CD4-positive, alpha-beta T cell treated with Interleukin-17A for 1 hour (primary cell): ENCODE measurements around the gene HRAS.

Source experiments
- DNase-seq: peaks from one replicate; pipeline ENCODE4 v3.0.0-alpha.2; 2020

The HRAS gene

DNA sequence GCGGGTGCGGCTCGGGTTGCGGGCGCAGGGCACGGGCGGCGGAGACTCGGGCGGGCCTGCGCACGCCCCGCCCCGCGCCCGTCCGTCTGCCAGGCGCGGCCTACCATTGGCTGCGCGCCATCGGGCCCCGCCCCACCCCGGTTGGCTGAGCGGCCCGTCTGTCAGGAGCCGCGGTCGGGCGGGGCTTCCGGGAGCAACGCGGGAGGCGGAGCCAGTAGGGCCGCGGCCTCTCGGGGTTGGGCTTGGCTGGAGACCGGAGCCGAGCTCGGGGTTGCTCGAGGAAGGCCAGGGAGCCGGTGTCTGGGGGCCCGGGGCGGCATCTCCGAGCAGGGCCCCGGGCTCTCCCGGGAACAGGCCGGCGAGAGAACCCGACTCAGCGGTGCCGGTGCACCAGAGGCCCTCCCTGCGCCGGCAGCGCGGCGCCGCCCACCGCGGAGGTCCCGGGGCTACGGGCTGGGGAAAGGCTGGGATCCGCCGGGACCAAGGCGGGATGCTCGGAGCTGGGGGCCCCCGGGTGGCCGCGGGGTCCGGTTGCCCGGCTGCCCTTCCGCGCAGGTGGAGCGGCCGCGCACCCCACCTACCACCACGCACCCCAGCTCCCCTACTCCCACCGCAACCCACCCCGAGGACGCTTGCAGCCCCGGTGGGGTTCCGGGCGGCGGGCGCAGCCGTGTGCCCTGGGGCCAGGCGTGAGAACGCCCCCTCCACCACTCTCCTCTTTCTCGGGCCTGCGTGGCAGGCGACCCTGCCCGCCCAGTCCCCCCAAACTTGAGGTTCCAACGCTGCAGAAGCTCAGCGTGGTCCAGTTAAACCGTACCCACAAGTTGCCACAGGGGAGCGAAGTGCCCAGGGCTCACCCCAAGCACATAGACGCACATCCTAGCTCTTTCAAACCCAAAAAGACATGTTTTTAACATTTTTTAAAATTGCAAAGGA lies at the start of gene HRAS:
Gene HRAS (minus strand): TSS at position 58 of the 936 bp plus-strand sequence.
- peak; percentile 95 for DNase-seq

GRCh38 chr11:584287-584686 lies 48.9 kb upstream of the HRAS start:
- DNase-seq = no peak

GRCh38 chr11:581752-582151 lies 46.4 kb upstream of the HRAS start:
- no peak for DNase-seq

GRCh38 chr11:581342-581741 lies 46.0 kb upstream of the HRAS start:
- no peak for DNase-seq

DNA sequence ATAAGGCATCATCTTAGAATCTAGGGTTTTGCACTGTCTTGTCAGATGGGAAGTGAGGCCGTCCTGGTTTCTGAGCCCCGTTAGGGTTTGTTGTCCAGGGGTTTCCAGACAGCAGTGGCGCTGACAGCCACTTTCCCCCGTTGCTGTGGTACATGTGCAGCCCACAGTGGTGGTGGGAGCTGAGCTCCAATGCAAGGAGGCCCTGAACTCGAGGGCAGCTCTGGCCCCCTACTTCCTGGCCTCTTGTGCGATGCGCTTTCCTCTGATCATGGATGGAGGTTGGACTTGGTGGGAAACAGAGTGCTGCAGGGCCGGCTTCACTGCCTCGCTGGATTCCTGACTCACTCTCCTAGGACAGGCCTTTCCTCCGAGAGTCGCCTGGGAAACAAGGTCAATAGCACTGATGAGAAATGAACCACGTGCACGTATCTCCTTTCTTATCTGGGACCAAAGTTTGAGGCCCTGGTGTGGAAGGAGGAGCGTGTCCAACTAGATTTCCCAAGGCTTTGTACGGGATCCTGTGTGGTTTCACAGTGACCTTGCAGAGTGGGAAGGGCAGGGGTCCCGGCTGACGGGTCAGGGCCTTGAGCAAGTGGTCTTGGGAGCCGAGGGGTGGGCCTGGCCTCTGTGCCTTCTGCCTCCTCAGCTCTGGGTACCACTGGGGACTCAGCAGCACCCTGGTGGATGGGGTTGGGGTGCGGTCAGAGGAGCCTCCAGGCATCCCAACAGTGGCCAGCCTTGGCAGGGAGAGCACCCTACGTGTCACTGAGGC lies 44.6 kb upstream of the HRAS start:
- no peak for DNase-seq

DNA sequence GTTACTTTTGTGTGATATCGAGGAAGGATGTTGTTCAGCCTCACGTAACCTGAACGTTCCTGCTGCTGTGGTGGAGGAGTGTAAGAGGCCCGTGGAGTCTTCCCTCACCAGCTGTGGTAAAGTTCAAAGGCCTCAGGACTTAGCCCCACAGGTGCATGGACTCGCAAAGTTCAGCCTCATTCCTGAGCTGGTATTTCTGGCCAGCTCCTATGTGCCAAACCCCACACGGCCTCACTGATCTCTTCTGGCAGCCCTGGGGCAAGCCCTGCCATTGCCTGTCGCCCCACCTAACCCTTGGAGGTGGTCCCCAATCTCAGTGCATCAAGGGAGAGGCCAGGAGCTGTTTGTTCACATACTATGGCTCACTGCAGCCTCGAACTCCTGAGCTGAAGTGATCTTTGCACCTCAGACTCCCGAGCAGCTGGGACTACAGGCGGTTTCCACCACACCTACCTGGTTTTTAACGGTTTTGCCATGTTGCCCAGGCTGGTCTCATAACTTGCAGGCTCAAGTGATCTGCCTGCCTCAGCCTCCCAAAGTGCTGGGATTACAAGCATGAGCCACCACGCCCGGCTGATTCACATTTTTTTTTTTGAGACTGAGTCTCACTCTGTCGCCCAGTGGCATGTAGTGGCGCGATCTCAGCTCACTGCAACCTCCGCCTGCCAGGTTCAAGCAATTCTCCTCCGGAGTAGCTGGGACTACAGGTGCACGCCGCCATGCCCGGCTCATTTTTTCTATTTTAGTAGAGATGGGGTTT lies 43.1 kb upstream of the HRAS start:
- no peak for DNase-seq

DNA sequence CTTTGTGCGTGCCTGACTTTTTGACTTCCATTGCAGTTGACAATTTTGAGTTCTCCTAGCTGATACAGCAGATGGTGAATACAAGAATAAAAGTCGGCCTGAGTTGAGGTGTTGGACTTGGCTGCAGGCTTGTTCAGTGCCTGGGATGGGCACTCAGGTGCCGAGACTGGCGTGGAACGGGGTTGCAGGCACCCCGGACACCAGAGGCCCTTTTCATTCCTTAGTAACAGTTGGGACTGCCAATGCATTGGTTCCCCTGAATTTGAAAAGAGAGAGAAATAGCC lies 42.2 kb upstream of the HRAS start:
- no peak for DNase-seq

- DNase-seq = no peak
Observed at GRCh38 chr11:576811-577610, 41.6 kb upstream of the HRAS start.

DNA sequence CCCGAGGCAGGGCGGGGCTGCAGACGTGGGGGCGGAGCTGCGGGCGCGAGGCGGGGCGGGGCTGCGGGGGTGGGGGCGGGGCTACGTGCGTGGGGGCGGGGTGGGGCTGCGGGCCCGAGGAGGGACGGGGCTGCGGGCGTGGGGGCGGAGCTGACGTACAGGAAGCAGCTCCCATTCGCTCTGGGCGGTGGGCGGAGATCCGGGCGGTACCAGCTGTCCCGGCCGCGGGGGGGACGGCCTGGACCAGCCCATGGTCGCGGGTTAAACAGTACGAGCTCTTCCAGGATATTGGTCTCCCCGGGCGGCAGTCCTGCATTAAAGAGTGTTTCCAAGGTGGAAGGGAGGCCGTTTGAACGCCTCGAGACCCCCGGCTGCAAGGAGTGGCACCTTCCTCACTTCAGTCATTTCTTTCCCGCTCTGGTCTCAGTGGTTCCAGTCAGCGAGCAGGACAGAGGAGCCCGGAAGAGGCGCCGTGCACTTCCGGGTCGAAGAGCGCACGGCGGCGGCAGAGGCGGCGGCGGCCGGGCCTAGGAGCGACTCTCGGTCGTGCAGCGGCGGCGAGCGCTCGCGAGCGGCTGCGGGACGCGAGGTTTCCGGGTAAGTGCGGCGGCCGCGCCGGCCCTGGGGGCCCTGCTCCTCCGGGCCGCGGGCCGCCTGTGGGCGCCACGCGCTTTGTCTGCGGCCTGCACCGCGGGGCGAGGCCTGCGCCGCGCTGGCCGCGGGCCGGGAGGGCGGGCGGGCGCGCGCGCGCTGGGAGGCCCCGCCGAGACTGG lies 40.8 kb upstream of the HRAS start, which contains the start of gene PHRF1:
Gene PHRF1 (plus strand): TSS at position 475 of the 773 bp plus-strand sequence. CDS start 5,043 bp downstream, outside the sequence.
- peak; percentile 96 for DNase-seq

DNA sequence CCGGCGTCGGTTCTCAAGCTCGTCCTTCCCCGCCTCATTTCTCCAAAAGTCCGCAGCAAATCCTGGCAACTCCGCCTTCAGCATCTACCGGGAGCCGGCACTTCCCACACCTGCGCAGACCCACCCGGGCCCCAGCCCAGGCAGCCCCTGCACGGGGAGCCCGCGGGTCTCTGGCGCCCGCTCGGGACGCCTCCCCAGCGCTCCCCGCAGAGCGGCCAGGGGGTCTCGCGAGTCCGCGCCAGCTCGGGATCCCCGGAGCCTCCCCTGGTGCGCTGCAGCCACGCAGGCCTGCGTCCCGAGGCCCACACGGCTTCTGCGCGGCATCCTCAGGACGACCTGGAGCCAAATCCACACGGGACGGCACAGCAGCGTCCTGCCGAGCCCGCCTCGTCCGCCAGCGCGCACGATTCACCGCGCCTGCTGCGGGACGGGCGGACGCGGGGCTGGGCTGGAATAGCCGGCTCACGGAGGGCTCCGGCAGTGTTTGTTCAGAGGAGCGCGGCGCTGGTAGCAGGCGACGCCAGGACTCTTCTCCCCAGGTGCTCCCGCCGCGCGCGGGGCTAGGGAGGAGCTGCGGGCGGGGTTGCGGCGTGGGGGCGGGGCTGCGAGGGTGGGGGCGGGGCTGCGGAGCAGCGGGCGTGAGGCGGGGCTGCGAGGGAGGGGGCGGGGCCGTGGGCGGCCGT lies 40.1 kb upstream of the HRAS start:
- DNase-seq = no peak

DNA sequence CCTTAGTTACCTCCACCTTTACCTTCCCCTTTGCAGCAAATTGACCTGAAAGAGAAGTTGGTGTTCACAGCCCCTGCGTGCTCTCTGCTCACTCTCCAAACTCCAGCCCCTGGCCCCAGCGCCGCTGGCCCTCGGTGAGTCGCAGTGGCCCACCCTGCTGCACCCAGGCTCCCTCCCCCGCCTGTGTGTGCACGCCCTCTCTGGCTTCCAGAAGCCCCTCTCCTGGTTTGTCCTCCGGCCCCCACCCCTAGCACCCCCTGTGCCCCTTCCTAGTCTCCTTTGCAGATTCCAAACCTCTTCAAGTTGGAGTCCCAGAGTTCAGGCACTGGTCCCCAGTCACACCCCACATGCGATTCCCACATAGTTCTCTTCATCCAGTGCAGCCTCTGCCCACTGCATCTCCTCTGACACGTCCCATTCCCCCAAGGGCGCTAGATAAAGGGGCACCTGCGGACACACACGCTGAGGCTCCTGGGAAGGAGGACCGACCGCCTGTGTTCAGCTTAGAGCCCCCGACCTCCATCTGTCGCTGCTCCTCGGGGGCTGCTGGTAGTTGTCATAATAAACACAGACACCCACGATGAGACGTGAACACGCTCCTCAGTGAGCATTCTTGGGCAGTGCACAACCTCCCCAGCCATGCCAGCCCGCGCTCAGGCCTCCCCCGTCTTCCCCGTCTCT lies 39.4 kb upstream of the HRAS start:
- DNase-seq = peak; percentile 7

DNA sequence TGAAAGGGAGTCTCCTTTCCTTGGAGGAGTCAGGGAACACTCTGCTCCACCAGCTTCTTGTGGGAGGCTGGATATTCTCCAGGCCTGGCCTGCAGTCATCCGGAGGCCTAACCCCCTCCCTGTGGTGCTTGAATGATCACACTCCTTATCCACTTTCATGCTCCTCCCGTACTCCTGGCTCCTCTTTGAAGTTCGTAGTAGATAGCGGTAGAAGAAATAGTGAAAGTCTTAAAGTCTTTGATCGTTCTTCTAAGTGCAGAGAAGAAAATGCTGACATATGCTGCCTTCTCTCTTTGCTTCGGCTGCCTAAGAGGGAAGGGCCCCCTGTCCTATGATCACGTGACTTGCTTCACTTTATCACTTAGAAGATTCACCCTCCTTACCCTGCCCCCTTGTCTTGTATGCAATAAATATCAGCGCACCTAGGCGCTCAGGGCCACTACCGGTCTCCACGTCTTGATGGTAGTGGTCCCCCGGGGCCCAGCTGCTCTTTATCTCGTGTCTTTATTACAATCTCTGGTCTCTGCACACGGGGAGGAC lies 38.7 kb upstream of the HRAS start:
- peak; percentile 54 for DNase-seq

- no peak for DNase-seq
Observed at GRCh38 chr11:573146-573759, 37.9 kb upstream of the HRAS start.

DNA sequence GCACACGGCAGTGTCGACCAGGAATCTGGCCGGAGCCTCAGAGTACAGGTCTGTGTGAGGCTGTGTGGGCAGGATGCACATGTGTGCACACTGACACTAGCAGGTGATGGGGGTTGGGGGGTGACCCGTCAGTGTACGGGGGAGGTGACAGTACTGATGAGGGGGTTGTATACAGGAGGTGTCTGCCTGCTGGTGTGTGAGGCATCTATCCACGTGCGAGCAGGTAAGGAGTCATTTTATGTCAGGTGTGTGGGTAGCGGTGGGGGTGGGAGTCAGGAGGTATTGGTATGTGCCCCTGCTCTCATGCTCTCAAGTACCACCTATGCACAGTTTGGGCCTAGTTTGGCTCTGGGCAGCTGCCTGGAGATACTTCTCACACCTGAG lies 36.4 kb upstream of the HRAS start:
- DNase-seq = no peak

DNA sequence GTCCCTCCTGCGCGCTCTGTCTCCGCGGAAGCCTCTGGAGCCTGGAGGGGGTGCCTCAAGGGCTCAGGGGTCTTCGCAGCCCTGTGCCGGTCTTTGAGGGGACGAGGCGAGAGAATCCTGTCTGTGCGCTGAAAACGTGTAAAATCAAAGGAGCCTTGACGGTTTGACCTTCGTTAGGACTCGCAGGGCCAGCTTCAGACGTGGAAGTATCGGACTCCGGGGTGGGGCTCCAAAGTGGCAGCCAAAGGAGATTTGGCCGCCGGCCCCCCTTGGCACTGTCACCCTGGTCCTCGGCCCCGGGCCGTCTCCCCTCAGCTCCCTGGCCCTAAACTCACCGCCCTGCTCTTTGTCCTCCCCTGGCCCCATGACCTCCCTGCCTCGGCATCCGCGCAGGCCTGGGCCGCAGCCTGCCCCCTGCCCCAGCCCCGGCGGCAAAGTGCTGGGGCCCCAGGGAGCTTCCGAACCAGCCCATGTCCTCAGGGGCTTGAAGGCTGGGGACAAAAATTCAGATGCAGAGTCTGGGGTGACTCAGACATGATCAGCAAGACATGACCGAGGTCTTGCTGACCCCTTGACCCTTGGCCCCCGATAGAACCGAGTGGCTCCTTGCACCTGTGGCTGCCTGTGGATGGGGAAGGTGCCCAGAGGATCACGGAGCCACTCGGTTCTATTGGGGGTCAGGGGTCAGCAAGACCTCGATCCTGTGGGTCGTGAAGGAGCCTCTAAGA lies 33.9 kb upstream of the HRAS start:
- peak; percentile 4 for DNase-seq

DNA sequence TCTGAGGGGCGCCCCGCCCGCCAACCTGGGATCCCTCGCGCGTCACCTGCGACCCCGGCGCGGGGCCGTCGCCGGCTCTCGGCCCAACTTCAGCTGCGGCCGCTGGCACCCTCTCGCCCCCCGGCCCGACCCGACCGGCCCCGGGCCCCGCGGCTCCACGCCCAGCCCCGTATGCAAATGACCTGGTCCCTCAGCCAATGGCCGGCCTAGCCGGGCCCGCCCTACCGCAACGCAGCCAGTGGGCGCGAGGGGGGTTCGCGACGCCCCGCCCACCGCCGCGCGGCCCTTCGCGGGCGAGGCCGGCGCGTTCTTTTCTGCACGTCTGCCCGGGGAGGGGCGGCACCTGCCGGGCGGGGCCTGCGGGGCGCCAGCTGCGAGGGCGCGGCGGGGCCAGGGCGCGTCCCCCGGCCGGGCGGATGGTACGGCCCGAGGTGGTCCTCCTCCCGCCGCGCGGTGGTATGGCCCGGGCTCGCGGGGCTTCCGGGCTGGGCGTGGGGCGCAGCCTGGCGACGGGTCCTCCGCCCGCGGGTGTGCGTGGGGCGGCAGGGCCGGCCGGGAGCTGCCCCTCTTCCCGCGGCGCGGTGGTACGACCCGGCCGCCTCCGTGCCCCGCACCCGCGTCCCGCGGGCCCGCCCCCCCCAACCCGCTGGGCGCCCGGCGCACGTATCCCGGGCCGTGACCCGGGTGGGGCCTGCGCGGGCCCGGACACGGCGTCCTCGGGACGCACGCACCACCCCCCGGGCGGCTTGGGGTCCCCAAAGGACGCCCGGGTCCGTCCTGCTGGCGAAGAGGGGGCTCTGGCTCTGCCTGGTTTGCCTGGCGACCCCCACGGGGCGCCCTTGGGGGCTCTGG lies 33.2 kb upstream of the HRAS start:
- peak; percentile 95 for DNase-seq

DNA sequence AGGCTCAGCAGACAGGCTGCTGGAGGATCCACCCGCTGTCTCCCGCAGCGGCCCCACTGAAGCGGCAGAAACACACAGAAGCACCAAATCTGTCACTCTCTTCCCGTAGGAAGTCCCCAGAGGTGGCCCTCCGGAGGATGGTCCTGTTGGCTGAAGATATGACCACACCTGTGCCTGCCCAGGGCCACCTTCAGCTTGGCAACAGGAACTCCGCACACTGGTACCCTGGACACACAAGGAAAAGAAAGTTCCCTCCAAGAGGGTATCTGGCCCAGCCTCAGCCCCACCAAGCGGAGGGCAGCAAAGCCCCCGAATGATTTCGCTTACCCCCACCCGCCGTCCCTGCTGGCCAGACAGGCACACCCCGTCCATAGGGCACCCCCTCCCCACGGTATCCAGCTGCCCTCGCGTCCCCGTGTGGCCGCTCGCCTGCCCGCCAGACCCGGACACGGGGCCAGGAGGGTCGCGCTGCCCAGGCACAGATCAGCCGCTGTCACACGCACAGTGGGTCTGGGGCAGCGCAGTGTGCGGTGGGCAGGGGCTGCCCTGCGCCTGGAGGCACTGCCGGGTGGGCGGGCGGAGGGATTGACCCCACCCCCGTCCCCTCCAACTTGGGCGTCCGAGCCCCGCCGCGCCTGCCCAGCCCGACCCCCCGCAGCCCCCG lies 32.4 kb upstream of the HRAS start:
- DNase-seq = peak; percentile 21
